NCI-H774 (cell line): ENCODE results near the gene TNS3.

Experiments
- DNase-seq: peaks from one replicate; lab custom pipeline; 2025; lab: John Stamatoyannopoulos, UW

The TNS3 gene

GRCh38 chr7:47329320-47329926, 252.5 kb downstream of the TNS3 start:
- no peak for DNase-seq

GRCh38 chr7:47328392-47329319, 253.3 kb downstream of the TNS3 start:
- no peak for DNase-seq

GRCh38 chr7:47327698-47328391, 254.1 kb downstream of the TNS3 start:
- no peak for DNase-seq

DNA sequence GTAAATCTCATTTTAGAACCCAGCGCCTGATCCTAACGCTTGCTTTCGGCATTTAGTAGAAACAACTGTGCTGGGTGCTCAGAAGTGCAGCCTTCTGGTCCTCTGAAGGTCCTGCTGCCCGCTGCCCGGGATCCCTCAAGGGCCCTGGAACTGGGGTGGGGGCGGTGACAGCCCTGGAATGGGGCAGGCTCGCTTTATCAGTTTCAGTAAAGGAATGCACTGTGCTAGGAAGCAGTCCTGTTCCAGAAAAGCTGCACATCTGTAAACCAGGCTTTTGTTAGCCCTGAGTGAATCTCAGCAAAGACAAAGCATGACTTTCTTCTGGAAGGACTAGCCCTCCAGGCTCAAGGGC, 254.6 kb downstream of the TNS3 start:
- no peak for DNase-seq

DNA sequence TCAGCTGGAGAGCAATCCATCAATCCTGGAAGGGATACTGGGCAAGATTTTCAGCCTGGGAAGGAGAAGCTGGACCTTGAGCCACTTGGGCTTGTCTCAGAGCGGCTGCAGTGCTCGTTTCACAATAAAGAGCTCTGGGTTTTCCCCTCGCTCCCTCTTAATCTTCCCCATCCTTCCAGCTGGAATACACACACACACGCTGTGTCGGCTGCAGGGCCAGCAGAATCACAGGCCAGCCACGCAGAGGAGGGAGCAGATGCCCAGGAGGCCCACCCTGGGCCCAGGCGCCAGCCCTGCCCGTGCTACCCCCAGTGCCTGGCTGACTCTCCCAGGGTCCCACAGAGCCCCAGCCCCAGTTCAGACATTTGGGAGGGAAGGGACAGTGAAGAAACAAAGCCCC, 255.1 kb downstream of the TNS3 start:
- no peak for DNase-seq

- no peak for DNase-seq
These were observed 255.7 kb downstream of the TNS3 start for GRCh38 chr7:47326220-47326619.

DNA sequence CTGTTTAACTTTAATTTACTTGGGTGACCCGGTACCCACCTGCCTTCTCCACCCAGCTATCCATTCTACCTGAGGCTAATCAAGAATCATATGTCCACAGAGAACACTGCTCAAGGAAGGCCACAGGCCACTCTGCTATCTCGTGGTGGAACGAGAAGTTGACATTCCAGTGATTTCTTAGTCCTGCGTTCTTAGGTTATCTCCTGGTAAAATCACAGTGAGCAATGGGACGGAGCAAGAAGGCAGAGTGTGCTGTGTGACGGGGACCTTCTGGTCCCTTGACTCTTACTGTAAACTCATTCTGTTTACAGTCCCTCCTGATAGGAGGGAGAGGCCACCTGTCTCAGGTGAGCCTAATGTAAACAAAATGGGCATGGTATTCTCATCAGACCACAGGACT, 256.6 kb downstream of the TNS3 start:
- no peak for DNase-seq

GRCh38 chr7:47323904-47324303, 258.0 kb downstream of the TNS3 start:
- no peak for DNase-seq

DNA sequence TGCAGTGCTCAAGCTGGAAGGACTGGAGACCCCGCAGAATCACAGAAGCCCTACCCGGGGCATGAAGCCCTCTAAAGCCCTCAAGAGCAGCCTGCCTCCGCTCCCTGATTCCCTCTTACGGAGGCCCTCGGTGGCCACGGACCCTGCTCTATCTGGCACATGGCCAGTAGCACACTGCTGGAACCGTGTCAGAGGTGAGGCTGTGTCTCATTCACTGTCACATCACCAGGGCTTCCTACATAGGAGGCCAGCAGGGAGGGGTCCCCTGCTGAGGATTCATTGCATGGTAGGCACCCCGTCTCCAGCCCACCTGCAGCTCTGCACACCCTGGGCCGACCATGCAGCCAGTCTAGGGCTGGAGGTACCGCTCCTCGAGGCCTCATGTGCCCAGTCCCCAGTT, 259.2 kb downstream of the TNS3 start:
- no peak for DNase-seq

GRCh38 chr7:47320296-47320695, 261.6 kb downstream of the TNS3 start:
- no peak for DNase-seq

DNA sequence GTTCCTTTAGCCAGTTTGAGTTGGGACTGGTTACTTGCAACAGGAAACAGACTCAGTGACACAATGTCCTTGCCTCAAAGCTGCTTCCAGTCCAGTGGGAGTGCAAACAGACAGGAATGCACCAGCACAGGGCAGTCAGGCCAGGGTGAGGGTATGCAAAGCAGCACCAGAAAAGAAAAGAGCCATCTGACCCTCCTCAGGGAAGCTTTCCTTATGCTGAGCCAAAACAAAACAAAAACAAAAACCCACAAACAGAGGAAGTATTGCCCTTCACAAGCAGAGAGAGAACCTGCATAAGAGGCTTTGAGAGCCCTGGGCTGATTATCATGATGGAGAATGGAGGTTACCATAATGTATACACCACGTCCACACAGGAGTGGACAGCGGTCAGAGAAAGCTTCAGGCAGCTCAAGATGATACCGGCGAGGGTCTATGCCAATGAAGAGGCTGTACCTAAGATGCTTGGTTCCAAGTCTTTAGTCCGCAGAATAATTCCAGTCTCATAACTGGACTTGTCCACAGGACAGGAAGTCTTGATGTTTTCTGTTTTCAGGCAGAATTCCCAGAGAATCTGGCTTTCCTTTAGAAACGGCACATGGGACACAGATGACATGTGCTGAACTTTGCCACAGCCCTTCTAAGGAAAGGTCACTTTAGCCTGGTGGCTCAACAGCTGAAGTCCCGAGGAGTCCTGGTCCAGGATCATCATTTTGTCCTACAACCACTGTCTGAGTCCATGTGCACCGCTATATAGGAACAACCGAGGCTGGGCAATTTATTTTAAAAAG, 263.3 kb downstream of the TNS3 start:
- DNase-seq = no peak

DNA sequence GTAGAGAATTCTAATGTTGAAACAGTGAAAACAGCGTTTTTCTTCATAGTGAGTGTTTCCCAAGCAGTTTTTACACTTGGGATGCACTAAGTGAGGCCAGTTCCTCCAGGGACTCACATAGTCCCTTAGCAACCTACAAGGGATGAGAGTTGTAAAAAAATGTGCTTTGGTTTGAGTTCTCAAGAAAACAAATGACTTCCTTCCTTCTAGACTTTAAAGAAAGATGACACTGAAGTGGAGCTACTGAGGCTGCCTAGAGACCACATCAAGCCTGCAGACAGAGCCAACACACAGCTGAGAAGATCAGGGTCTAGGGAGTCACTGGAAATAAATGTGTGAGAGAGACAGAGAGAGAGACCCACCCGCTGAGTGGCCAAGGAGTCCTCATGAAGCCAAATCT, 264.4 kb downstream of the TNS3 start:
- DNase-seq = no peak

DNA sequence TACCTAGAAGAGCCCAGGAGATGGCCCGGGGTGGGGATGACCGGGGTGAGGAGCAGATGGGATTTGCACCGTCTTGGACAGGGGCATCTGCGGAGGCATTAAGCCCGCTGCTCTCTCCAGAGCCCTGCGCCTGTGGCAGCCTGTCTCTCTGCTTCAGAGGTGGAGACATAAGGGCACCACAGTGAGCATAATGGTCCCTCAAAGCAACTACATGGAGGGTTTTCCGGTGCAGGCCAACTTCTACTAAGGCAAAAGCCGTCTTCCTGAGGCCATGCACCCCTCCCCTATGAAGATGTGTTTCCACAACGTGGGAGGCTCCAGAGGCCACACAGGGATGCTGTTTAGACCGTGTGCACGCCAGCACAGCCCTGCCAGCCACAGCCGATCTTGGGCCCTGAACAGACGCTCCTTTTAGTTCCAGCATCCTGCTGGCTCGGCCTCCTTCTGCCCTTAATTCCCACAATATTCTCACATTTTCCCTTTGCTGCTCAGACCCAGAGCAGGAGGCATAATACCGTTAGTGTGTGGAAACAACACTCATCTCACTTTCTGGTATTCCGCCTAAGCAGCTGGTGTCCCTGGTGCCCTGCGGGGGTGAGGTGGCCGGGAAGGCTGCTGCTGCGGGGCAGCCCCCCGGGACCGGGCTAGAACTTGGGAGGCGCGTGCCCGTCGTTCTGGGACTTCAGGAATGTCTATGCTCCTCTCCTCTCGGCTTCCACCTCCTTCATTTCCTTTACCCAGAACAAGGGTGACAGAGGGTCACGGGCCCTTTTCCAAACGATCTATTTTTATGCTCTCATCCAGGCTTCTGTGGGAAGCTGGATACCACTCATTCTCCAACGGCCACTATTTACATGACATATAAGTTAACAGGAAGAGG, 266.9 kb downstream of the TNS3 start:
- DNase-seq = no peak

GRCh38 chr7:47314248-47314647, 267.7 kb downstream of the TNS3 start:
- DNase-seq = no peak

GRCh38 chr7:47313564-47313963, 268.3 kb downstream of the TNS3 start:
- no peak for DNase-seq

GRCh38 chr7:47311891-47312290, 270.0 kb downstream of the TNS3 start:
- no peak for DNase-seq

DNA sequence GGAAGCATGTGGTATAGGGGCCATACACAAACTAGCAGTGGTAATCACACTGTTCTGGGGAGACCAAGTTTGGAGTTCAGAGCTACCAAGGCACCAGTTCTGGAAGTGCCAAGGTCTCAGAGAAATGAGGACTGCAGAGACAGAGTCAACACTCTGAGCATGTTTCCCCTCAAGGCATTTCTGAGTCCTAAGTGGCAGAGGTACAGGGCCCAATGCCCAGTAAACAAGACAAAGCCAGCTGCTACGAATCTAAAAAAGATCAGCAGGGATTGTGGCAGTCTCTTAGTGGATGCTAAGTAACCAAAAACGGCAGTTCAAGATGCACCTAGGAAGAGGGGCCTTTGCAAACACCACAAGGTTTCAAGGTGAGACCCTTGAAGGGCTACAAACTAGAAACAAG, 271.9 kb downstream of the TNS3 start:
- DNase-seq = no peak

DNA sequence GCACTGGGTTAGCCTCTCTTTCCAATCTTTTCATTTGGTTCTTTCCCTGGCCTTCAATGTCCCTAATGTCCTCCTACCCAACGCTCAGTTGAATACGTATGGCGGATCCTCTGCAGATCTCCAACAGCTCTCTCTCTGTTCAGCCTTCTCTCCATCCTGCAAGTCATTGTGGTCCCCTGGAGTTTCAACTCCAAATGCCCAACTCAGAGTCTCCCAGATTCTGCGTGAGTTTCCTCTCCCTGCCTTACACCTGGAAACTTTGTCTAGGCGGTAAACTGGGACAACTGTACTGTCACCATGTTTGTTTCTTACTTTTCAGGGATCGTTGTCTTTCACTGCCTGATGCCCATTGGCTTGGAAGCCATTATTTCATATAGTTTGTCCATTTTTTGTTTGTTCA, 273.1 kb downstream of the TNS3 start:
- DNase-seq = no peak

DNA sequence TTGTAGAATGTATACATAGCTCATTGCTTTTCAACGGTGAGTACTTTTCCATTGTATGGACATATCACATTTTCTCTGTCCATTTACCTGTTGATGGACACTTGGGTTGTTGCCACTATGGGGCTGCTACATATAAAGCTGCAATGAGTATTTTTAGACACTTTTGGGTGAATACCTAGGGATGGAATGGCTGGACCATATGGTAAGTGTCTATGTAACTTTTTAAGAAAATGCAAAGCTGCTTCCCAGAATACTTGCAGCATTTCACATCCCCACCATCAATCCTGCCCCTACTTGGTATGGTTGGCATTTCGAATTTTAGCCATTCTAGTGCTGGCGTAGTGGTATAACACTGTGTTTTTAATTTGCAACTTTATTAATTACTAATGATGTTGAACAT, 274.6 kb downstream of the TNS3 start:
- DNase-seq = no peak

GRCh38 chr7:47304727-47305719, 276.9 kb downstream of the TNS3 start:
- no peak for DNase-seq
